NCI-H128 (cell line): ENCODE data around the gene CREBBP.

Experiments used
- DNase-seq: peaks from one replicate; lab custom pipeline; 2025; ENCODE audit not compliant: unreplicated experiment; lab: John Stamatoyannopoulos, UW

Gene CREBBP

DNA sequence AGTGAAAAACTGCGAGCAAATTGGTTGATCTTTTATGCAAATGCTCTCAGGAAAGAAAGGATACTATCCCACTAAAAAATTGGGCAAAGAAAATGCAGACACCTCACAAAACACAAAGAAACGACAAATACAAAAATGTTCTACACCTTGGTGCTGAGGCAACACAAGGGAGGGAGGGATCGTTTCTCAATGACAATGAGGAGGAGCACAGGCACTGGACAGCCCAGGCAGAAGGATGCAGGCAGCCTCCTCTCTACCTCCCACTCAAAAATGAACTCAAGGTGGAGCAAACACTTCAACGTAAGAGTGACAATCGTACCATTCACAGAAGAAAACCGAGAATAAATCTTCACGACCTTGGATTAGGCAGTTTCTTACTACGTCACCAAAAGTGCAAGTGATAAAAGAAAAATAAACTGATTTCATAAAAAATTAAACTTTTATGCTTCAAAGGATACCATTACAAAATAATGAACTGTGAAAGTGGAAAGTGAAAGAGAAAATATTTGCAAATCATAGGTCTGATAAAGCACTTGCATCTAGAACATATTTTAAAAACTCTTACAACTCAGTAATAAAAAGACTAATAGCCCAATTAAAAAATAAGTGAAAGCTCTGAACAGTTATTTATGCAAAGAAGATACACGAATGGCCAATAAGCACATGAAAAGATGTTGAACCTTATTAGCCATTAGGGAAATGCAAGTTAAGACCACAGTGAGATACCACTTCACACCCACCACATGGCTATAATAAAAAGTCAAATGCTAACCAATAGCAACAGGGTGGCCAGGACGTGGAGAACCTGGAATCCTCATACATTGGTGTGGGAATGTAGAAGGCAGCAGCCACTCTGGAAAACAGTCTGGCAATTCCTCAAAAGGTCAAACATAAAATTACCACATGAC lies 82.4 kb downstream of the CREBBP start:
- no peak for DNase-seq

DNA sequence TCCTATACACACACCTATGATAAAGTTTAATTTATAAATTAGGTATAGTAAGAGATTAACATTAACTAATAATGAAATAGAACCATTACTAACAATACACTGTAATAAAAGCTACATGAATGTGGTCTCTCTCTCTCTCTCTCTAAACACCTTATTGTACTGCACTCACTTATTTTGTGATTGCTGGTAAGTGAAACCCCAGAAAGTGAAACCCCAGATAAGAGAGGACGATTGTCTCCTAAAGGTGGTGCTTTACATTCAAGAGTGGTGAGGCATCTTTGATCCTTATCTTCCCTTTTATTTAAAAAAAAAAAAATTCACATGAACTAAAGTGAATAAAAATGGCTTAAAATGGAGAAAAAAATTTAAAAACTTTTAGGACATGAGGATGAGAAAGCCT lies 83.0 kb downstream of the CREBBP start:
- DNase-seq: no peak

GRCh38 chr16:3793161-3793576 lies 87.3 kb downstream of the CREBBP start:
- no peak for DNase-seq

GRCh38 chr16:3792472-3793012 lies 88.0 kb downstream of the CREBBP start:
- no peak for DNase-seq

DNA sequence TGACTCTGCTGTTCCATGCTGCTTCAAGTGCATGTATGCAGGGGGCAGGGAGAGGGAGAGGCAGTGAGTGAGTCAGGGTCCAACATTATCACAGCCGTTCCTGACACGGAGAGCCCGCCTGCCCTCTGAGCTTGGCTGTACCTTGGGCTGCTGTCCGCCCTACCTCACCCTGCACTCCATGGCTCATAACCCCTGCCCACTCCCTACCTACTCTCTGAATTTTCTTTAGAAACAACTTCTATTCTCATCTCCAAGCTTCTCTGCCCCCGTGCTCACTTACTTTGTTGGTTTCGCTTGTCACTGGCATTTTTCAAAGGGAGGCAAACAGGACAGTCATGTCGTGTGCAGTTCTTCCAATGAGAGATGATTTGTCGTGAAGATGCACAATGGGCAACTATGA lies 88.8 kb downstream of the CREBBP start:
- no peak for DNase-seq

DNA sequence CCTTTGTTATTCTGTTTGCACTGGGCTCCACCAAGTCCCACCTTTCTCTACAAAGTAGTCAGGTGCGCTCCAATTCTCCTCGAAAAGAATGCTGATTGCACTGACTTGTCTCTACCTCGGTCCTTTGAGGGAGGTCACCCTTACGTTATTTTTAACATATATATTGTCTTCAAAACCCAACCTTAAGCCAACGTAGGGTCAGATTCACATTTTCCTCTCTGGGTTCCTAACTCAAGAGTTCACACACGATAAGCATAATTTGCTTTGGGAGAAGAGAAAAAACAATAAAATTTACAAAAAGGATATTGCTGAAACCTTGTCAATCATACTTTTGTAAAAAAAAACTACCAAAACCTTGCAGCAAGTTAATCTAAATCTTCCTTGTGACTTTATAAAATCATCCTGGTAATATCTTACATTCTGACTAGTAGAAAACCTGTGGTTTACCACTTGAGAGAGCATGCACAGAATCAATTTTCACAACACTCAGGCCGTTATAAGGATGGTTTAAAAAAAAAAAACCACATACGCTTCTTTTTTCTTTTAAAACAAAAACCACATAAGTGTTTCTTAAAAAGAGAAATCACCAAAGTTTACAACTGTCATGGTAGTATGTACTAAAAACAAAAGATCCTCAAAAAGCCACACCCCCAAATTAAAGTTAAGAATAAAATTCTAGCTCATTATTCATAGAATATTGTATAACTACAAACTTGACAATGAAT lies 91.0 kb downstream of the CREBBP start:
- no peak for DNase-seq

DNA sequence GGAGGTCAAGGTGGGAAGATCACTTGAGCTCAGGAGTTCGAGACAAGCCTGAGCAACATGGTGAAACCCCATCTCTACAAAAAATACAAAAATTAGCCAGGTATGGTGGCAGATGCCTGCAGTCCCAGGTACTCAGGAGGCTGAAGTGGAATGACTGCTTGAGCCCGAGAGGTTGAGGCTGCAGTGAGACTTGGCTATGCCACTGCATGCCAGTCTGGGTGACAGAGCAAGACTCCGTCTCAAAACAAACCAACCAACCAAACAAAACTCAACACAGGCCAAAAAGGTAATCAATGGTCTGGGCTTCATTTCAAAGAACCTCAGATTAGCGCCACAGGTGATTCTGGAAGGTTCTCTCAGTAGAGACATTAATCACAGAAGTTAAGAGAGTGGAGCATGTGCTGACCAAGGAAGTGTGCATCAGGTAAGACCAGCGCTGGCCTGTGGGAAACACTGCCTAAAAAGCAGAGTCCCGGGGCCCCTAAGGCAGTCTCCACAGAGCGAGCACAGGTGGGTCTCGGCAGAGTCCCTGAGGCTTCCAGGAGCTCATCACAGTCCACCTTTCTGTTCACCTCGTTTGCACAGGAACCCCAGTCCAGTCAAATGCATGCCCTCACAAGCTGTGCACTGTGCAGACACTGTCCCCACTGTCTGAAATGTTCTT lies 91.7 kb downstream of the CREBBP start:
- no peak for DNase-seq

GRCh38 chr16:3787924-3788661 lies 92.4 kb downstream of the CREBBP start:
- no peak for DNase-seq

DNA sequence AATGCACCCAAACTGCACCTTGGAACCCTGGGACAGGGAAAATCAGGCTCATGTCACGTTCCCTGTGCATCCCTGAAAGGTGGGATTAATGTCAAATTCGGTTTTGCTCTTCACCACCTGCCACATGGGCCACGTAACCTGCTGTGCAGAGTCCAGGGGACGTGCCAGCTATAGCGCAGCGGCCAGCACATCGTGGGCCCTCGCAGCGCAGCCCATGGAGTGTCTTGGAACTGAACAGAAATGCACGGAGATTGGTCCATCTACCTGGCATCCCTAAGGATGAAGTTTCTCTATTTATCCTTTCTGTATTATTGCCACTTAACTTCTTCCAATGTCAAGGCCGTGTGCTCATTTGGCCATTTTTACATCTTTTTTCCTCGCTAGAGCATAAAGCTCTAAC lies 95.1 kb downstream of the CREBBP start:
- no peak for DNase-seq

DNA sequence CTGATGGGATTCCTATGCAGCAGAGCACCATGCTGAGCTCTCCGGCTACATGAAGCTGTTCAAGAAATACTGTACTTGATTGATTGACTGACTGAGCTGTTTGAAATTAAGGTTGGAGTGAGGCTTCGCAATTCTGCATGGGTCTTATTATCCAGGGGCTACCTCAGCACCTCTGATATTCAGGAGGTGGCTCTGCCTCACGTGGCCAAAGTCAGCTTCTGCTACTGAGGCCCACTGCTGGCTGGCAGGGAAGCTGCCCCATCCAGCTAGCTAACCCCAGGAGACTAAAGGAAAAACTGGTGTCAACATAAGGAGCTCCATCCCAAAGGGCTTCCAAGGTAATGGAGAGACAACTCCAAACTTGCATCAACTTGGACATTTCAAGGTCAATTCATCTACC lies 97.0 kb downstream of the CREBBP start:
- no peak for DNase-seq

DNA sequence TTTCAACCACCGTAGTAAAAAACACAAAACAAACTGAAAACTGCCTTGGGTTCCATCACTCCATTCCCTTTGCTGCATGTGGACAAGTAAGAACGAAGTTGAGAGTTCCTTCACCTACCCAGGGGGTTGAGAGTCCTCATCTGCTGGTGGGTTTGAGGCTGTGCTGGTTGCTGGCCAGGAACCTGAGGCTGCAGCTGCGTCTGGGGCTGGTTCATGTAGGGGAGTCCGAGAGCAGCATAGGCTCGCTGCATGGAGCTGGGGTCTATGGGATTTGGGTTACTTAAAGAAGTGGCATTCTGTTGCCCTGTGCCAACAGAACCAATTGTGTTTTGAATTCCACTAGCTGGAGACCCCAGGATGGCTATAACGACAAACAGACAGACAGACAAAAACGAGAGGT lies 97.9 kb downstream of the CREBBP start:
- DNase-seq: no peak

DNA sequence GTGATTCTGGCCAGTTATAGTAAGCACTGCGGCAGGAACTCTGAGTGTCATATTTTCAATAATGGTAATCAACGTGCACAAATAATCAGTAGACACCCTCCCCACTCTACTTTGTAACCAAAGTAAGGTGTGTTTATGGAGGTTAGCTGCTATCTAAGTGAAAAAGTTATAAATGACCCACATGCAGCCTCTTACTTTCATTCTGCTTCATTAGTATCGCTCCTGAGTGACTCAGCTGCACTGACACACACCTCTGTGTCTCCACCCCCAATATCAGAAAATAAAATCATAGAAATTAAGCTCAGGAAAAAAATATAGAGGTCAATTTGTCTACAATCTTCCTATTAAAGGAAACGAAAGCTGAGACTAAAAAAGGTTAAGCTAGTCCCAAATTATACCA lies 99.1 kb downstream of the CREBBP start:
- no peak for DNase-seq

DNA sequence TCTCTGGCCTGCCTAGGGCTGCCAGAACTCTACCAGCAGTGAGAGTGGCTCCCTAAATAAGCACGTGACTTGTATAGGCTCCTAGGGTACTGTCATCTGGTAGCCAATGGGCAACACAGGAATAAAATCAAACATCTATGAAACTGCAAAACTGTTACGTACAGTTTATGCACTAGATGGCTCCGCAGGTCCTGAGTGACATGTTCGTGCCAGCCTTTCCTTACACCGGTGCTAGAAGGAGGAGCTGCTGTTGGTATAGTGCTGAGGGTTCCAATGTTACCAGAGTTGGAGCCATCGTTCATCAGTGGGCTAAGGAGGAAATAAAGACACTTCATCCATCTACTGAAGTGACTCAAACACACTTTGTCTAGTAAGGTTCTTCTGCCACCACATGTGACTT lies 99.9 kb downstream of the CREBBP start:
- no peak for DNase-seq

DNA sequence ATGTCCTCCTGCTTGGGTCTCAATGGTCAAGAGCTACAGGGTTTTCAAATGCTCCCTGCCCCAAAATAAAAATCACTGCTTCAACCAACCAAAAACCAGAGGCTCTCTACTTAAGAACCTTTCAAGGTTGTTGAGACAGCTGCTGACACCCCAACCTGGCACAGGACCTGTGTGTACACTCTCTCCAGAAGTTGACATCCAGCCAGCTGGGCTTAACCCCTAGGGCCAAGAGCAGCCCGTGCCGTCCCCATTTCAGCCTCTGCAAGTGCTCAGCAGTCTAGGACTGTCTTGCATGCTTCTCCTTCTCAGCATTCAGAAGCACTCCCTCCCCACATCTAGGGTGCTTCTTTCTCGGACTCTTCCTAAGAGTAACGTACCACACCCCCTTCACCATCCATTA lies 104.2 kb downstream of the CREBBP start:
- DNase-seq: no peak

DNA sequence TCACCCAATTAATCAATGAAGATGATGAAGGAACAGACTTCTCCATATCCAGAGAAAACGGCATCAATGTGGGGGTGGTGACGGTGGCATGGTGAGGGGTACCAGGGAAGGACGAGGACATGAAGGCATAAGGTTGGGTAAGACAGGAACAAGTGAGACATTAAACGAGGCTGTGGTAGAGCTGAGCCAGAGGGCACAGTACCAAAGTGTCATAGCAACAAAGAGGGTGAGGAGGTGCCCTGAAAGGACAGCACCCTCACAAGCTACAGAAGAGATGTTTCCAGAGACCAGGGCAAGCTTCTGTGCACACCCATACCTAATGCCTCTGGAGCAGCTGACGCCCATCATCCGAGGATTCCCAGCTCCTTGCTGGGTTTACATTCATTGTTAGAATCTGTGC lies 105.7 kb downstream of the CREBBP start:
- no peak for DNase-seq

DNA sequence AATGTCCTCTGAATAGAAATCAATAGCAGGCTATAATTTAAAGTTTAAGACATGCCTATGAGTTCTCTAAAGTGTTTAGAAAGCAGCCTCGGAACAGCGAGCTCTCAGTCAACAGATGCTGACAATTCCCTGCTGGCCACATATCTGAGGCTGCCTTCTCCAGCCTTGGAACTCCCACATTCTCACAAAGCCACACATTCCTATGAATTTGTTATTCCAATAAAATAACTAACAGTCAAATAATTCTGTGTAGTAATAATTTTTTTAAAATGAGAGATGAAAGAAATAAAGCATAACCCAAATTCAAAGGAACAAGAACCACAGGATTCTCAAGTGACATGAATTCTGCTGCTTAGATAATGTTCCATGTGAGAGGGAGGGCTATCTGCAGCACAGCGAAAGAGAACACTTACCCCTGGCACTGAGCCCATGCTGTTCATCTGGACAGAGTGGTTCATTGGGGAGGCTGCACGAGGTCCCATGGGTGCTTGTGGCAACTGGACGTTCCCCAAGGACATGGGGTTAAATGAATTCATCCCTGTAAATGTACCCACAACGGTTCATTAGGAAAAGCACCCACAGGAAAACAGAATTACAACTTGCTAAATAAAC lies 106.3 kb downstream of the CREBBP start:
- no peak for DNase-seq

DNA sequence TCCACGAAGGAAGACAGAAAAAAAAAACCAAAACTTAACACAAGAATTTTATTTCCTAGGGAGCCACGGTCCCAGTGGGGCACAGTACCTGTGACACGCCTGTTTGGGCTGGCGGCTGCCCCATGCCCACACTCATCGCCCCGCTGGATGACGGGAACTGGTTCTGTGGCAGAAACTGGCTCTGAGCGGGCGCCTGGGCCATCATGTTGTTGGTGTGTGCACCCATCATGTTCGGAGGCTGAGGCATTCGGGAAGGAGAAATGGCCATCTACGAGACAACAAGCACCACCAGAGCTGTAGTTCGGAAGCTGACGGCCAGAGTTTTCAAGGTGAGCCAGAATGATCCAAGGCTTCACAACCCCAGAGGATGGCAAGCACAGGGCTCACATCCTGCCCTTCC lies 106.8 kb downstream of the CREBBP start:
- DNase-seq: no peak

- no peak for DNase-seq
Observed at GRCh38 chr16:3771513-3771912, 109.0 kb downstream of the CREBBP start.

DNA sequence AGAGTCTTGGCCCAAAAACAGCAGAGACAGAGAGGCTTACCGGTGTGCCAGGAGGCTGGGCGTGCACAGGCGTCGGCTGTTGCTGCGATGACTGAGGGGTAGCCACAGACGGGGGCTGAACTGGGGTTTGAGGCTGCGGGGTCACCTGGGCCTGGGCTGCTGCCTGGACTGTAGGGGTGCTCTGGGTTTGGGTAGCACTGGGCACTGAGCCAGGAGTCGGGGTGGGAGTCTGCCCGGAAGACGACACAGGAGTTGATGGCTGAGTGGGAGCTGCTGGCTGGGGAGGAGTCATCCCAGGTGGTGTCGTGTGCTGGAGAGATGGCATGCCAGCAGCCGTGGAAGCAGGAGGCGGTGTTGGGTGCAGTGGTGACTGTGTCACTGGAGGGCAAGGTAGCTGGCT lies 110.0 kb downstream of the CREBBP start:
- no peak for DNase-seq

DNA sequence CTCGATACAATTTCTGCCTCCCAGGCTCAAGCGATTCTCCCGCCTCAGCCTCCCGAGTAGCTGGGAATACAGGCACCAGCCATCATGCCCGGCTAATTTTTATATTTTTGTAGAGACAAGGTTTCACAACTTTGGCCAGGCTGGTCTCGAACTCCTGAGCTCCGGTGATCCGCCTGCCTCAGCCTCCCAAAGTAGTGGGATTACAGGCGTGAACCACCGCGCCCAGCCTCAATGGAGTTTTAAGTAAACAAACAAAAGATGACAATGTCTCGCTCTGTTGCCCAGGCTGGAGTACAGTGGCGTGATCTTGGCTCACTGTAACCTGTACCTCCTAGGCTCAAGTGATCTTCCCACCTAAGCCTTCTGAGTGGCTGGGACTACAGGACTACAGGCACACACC lies 110.6 kb downstream of the CREBBP start:
- no peak for DNase-seq

DNA sequence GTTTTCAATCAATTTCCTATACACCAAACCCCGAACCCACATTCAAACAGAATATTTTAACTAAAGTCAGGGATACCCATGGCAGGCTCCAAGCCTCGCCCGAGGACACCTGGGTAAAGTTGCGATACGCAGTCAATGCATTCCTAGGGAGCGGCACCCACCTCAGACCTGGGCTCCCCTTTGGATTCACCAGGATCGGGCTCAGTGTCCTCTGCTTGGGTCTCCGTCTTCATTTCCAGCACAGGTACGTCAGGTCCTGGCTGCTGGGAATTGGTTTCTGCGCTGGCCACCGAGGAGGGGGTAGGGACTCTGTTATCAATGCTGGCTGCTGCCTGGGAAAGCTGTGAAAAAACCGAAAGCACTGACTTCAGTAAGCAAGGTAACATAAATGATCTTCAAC lies 111.5 kb downstream of the CREBBP start:
- no peak for DNase-seq
